NCI-H2029 (cell line): ENCODE results near the gene LIN28A.
"Not testable (repeated sequence)": the region's sequence is repeated elsewhere in the genome, so short reads cannot be mapped to it uniquely, and the experiment has no call there.

Experiments
- DNase-seq: peaks from one replicate; lab custom pipeline; 2025; lab: John Stamatoyannopoulos, UW

Gene LIN28A

GRCh38 chr1:26410706-26411623, at the start of gene LIN28A:
Gene LIN28A (plus strand): TSS chr1:26410817. CDS start chr1:26410892, 75 bp downstream.
- DNase-seq, result no peak

GRCh38 chr1:26361605-26362122, 49.0 kb upstream of the LIN28A start:
- DNase-seq, result no peak

GRCh38 chr1:26362331-26362730, 48.3 kb upstream of the LIN28A start:
- DNase-seq, result no peak

GRCh38 chr1:26363549-26364448, 46.8 kb upstream of the LIN28A start:
- no peak for DNase-seq

GRCh38 chr1:26364956-26365355, 45.7 kb upstream of the LIN28A start:
- no peak for DNase-seq

GRCh38 chr1:26367441-26367840, 43.2 kb upstream of the LIN28A start:
- no peak for DNase-seq

GRCh38 chr1:26368006-26368405, 42.6 kb upstream of the LIN28A start:
- no peak for DNase-seq

GRCh38 chr1:26368486-26368885, 42.1 kb upstream of the LIN28A start:
- no peak for DNase-seq

GRCh38 chr1:26370591-26371382, 39.8 kb upstream of the LIN28A start:
- DNase-seq, result no peak

GRCh38 chr1:26372039-26372438, 38.6 kb upstream of the LIN28A start:
- no peak for DNase-seq

GRCh38 chr1:26372611-26373010, 38.0 kb upstream of the LIN28A start, which contains the start of gene ZNF683:
Gene ZNF683 (minus strand): TSS chr1:26372750. CDS start chr1:26368571, 4,179 bp downstream.
- not testable (repeated sequence) for DNase-seq

GRCh38 chr1:26373281-26373680, 37.3 kb upstream of the LIN28A start:
- no peak for DNase-seq

- no peak for DNase-seq
Measured at GRCh38 chr1:26373789-26374188, 36.8 kb upstream of the LIN28A start.

GRCh38 chr1:26374361-26374760, 36.3 kb upstream of the LIN28A start:
- DNase-seq, result not testable (repeated sequence)

- DNase-seq, result no peak
Measured at GRCh38 chr1:26375081-26375480, 35.5 kb upstream of the LIN28A start.

GRCh38 chr1:26376050-26376449, 34.6 kb upstream of the LIN28A start:
- DNase-seq, result no peak

- DNase-seq, result no peak
Measured at GRCh38 chr1:26378088-26378878, 32.3 kb upstream of the LIN28A start.

GRCh38 chr1:26378879-26379251, 31.8 kb upstream of the LIN28A start:
- no peak for DNase-seq

- DNase-seq, result no peak
Measured at GRCh38 chr1:26384076-26384475, 26.5 kb upstream of the LIN28A start.

- not testable (repeated sequence) for DNase-seq
Measured at GRCh38 chr1:26385063-26385462, 25.6 kb upstream of the LIN28A start.

- DNase-seq, result no peak
Measured at GRCh38 chr1:26387447-26387846, 23.2 kb upstream of the LIN28A start.
